ENCODE measurements around the gene CHRNA4.

CHRNA4 gene

DNA sequence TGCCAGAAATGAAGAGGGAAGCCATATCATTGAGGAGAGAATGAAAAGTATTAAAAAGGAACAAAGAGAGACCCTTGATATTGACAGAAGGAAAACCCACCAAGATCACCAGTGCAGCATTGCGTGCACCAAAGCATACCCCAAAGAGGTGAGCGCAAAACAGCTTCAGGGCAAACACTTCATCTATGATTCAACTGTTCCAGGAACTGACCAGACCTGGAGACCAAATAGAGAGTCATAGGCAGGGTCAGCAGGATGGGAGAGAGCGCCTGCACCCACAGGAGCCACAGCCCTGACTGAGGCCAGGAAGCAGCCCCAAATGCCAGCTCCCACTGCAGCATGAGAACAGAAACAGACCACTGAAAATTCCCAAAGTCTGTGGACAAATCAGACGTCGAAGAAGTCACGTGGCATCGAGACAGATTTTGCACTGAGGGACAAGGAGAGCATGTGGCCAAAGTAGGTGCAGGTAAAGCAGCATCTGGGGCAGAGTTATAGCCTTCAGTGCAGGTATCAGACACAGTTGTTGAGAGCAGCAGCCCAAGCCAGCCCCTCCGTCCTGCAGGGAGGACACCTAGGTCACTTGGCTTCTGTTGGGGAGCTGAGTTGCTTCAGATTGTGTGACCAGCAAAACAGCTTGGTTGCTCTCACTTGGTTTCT is 29.3 kb downstream of the CHRNA4 start:
- no peak for DNase-seq

DNA sequence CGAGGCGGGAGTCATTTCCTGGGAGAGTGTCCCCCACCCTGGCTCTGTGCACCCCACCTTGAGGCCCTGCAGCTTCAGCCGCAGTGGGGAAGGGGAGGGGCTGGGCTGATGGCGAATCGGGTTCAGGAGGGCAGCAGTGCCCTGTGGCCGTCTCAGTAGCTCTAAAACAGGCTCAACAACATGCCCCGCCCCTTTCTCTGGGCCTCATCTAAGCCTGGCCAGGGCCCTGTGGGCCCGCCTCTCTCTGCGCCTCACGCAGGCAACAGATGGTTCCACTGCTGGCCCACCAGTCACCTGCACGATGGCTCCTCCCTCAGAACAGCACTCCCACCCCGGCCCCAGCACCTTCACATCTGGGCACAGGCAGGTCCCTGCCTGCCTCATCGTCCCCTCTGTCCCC is 30.2 kb downstream of the CHRNA4 start:
- no peak for DNase-seq

DNA sequence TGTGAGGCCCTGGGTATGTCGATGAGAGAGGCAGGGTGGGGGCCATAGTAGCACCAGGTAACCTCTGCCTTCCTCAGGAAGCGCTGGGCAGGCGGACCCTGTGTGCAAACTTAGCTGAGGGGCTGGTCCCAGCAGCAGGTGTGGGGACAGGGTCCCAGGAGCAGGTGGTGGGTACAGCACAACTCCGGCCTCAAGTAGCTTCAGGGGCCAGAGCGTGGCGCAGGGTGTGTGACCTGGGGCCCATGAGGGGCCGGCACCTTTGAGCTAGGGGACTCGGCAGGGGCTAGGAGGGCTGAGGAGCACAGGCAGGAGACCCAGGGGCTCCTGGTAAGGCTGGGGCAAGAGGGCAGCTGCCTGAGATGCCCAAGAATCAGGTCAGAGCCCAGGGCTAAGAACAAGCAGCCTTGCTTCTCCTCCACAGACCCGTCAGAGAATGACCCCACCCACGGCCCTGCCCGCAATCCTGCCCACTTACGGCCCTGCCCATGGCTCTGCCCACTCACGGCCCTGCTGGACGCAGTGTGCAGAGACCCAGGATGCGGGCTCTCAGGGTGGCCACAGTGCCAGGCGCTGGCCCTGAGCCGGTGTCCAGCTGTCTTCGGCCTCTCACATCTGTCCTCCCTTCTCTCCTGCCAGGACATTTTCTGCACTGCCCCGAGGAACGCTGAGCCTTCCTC is 30.9 kb downstream of the CHRNA4 start:
- DNase-seq: no peak

- no peak for DNase-seq
These were observed 31.6 kb downstream of the CHRNA4 start for GRCh38 chr20:63329331-63330083.

DNA sequence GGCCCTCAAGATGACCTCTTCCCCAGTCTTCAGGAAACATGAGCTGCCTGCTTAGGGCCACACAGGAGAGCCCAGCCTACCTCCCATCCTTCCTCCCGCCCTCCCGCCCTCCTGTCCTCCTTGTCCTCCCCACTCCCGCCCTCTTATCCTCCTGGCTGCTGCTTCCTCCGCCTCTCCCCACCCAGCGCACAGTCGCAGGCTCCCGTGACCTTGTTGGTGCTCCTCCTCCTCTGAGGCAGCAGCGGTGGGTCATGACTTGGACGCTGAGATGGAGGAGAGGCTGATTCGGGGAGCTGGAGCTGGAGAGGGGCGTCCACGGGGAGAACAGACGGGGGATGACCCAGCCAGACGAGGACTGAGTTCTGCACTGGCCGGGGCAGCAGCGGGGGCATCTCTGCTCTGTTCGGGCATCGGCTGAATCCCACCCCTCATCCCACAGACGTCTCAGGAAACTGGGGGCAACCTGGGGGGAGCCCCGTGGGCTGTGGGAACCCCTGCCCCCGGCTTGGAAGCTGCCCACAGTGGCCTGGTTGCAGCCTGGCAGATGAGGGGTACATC is 32.4 kb downstream of the CHRNA4 start:
- no peak for DNase-seq

GRCh38 chr20:63328026-63328700 is 33.0 kb downstream of the CHRNA4 start:
- no peak for DNase-seq

- DNase-seq: no peak
These were observed 33.9 kb downstream of the CHRNA4 start for GRCh38 chr20:63327231-63327745.

- DNase-seq: peak; percentile 8 to 30
These were observed 34.6 kb downstream of the CHRNA4 start for GRCh38 chr20:63326314-63327230.

DNA sequence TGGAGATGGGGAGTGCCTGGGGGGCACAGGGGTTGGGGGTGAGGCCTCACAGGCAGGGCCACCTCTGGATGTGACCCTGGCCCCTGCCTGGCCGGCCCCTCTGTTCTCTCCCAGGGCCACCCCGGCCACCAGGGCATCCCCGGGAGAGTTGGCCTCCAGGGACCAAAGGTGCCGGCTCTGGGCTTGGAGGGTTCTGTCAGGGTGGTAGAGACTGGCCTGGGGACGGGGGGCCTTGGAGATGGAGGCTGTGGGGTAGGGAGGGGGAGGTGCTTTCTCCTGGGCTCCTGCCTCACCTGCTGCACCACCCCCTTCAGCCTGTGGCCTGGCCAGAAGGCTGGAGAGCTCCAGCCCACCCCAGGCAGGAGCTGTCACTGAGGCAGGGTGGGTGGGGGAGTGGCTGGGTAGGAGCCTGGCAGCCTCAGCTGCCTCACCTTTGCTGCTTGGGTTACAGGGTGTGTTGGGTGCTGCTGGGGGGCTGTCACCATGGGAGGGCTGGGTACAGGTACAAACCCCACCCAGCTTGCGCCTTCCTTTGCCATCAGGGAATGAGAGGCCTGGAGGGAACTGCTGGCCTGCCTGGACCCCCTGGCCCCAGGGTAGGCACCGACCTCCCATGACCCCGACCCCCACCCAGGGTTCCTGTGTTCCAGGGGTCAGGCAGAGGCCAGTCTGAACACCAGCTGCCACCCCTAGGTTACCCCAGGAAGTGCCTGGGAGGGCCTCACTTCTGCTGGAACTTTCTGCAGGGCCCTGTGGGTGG is 35.4 kb downstream of the CHRNA4 start:
- DNase-seq: no peak

- DNase-seq: no peak
These were observed 36.1 kb downstream of the CHRNA4 start for GRCh38 chr20:63325021-63325471.

DNA sequence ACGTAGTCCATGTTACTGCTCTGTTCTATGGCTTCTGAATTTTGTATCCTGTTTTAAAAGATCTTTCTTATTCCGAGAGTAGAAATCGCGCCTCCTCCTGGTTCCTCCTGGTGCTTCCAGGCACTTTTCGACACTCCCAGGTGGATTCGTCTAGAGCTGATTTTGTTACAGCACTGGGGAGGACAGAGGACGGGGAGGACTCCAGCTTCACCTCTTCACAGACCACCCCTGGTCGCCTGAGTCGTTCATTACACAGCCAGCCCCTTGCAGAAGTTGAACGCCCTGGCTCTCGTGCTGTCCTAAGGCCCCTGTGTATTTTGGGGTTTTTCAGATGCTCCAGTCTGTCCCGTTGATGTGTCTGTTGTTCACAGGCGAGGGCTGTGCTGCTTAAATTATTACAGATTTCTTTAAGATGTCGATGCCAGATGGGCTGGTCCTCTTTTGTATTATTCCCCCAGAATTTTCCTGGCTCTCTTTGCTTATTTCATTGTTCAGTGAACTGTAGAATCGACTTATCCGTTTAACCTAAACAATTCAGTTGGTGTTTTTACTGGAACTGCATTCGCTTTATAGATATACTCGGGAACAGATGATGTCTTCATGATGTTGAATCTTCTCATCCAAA is 37.7 kb downstream of the CHRNA4 start:
- no peak for DNase-seq

DNA sequence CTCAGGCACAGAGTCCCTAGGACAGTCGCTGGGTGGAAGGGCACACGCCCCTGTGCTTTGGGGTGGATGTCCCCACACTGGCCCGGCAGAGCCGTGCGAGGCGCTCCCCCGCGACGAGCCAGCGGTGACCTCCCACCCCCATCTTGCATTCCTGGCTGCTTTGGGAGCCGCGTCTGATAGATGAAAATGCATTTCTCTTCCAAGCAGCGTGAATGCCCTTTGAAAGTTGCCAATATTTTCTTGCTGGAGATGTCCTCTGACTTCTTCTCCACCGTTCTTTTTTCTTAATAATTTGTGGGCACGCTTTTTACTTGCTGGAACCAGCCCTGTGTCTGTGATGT is 38.2 kb downstream of the CHRNA4 start:
- no peak for DNase-seq

- no peak for DNase-seq
These were observed 38.8 kb downstream of the CHRNA4 start for GRCh38 chr20:63322146-63322932.

- no peak for DNase-seq
These were observed 39.9 kb downstream of the CHRNA4 start for GRCh38 chr20:63321148-63321831.

GRCh38 chr20:63320616-63321147 is 40.5 kb downstream of the CHRNA4 start:
- DNase-seq: no peak

DNA sequence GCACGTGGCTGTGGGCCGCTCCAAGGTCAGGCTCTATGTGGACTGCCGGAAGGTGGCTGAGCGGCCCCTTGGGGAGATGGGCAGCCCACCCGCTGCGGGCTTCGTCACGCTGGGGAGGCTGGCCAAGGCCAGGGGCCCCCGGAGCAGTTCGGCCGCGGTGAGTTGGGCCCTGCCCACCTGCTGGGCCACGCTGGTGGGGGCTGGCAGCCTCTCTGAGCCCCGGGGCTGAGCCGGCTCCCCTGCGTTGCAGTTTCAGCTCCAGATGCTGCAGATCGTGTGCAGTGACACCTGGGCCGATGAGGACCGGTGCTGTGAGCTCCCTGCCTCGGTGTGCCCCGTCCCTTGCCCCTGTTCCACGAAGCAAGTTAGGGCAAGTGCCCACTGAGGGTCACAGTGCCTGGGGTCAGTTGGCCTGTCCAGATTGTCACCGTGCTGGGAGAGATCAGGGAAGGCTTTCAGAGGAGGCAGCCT is 41.1 kb downstream of the CHRNA4 start:
- DNase-seq: no peak

- DNase-seq: no peak
These were observed 41.7 kb downstream of the CHRNA4 start for GRCh38 chr20:63319164-63320040.

Measured in inflammatory macrophage (primary cell).